ENCODE data around the gene ZFHX3.

- no peak for TF ChIP-seq EZH2 (IDR thresholded peaks at IDR 0.05; ENCODE audit: borderline replicate concordance, insufficient read depth, low read depth, low read length, poor library complexity, severe bottlenecking)
- TF ChIP-seq CTCF (IDR thresholded peaks at IDR 0.05): no peak
Observed at GRCh38 chr16:72898216-72898825, 149.6 kb downstream of the ZFHX3 start.

All from B cell (primary cell).